IgD-negative memory B cell (primary cell): ENCODE results near the gene VOPP1. TPM values are rescaled to one million over a fixed set of nuclear protein-coding genes. Genes with fewer than 3 reads are reported as not detected.

ENCODE experiments used
- H3K27ac Mint-ChIP-seq, 3 donors: one replicate each; pipeline ENCODE4 v1.8.0; 2020 to 2022; ENCODE audit warnings: mild to moderate bottlenecking in 3 of 3, mixed read lengths in 3 of 3, moderate library complexity in 1 of 3
- H3K27me3 Mint-ChIP-seq: one replicate; pipeline ENCODE4 v1.8.0; 2021; ENCODE audit warnings: mixed read lengths
- H3K36me3 Mint-ChIP-seq: one replicate; pipeline ENCODE4 v1.8.0; 2020; ENCODE audit warnings: mild to moderate bottlenecking, mixed read lengths
- H3K4me1 Mint-ChIP-seq, 3 donors: one replicate each; pipeline ENCODE4 v1.8.0; 2020 to 2022; ENCODE audit warnings: mixed read lengths in 3 of 3, mild to moderate bottlenecking in 1 of 3
- H3K4me3 Mint-ChIP-seq, 4 donors: one replicate each; pipeline ENCODE4 v1.8.0; 2020 to 2022; ENCODE audit warnings: mild to moderate bottlenecking in 4 of 4, mixed read lengths in 4 of 4, moderate library complexity in 3 of 4
- H3K9me3 Mint-ChIP-seq, 3 donors: one replicate each; pipeline ENCODE4 v1.8.0; 2020 to 2021; ENCODE audit warnings: mixed read lengths in 3 of 3, mild to moderate bottlenecking in 1 of 3
- polyA plus RNA-seq: library from polyadenylated mRNA; unstranded; fragments of 300-500 nt; fragmentation: Illumina TruSeq; gene quantifications from one replicate; pipeline ENCODE4 v1.2.3, GENCODE V29; 2021

The VOPP1 gene
- polyA plus RNA-seq, 1 donor from 2014 or later = 70.2 TPM

DNA sequence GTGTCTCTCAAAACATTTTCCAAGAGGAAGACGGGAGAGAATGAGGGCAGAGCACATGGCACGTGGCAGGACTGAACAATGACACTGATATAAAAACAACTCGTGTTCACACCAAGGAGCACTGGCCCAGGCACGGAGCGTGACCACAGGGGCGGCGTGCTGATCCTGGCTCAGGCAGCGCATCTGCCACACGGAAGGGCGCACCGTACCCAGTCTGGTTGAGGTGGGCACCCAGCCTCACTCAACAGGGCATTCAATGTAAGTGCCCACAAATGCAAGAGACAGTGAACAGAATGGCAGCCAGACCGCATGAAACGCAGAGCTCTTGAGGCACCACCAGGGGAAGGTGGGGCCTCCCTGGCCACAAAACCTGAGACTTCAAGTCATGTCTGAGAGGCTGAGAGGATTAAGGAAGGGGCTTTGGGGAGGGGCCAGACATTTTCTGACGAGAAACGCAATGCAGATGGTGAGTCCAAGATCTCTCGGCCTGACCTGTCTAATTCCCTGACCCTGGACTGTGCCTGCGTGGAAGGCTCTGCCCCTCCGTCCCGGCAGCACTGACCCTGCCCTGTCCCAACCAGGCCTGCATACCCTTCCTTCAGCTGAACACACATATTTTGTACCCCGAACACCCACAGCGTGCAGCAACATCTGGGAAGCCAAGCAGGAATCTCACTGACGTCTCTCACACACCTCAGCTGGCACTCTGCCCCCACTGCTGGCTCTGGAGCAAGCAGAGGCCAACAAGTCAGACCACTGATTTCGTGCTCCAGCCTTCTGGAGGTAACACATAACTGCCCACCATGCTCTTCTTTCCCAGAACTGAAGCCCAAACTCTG, 35.5 kb downstream of the VOPP1 start:
- Mint-ChIP-seq H3K27ac (peak overlapping the region; percentile 95 to 100 (median 100)), H3K4me3 (peak overlapping the region; percentile 76 to 87 (median 80)), H3K27me3 (no peaks in the 10 kb centered on the region), H3K4me1 (peaks cover 76 to 90% (median 78%) of the 10 kb centered on the region in 3 donors), H3K9me3 (no peaks in the 10 kb centered on the region), H3K36me3 (peaks cover 5% of the 10 kb centered on the region)

DNA sequence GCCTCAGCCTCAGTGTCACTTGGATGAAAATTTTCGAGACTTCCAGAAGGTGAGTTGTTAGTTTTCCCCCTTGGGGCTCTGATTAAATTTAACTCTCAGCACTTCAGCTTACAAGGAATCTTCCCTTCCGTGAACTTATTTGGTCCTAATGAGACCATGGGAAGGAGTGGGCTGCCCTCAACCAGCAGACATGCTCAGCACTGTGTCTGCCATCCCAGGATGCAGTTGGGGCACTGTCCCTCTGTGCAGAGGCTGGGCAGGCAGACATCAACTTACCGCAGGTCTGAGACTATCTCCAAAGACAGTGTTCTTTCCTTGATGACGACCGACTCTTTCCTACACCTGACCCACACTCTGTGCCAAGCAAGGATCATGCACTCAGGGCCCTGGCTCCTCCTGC, 36.7 kb downstream of the VOPP1 start:
- H3K27ac Mint-ChIP-seq = peak overlapping the region; percentile 95 to 100 (median 100)
- peak overlapping the region; percentile 79 to 87 (median 82) for H3K4me3 Mint-ChIP-seq
- H3K9me3 Mint-ChIP-seq = no peaks in the 10 kb centered on the region
- H3K36me3 Mint-ChIP-seq = peaks cover 2% of the 10 kb centered on the region
- H3K4me1 Mint-ChIP-seq = peaks cover 75 to 91% (median 78%) of the 10 kb centered on the region in 3 donors
- no peaks in the 10 kb centered on the region for H3K27me3 Mint-ChIP-seq

DNA sequence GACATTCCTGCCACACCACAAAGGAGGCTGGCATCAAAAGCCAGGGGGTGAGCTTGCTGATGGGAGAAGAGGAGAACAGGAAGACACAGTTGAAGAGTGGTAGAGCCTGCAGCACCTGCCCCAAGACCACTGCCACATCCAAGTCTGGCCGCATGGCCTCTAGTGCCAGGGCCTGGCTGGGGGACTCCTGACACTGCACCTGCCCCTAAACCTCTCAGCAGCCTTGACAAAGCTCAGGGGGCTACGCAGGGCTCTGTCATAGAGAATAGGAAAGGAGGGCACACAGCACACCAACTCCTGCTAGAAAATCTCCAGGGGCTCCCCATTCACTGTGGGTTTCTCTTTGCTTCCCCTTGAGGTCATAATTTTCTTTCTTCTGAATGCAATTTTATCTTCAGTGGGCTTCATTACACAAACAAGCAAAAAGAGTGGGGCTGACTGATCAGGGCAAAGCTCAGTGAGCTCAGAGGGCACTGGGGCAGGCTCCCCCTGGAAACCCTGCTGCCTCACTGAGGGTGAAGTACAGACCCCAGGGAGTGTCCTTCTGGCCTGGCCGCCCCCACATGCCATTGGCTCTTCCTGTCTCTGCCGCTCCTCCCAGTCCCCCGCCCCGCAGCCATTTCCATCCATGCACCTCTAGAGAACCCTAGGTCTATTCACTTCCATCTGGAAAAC, 37.2 kb downstream of the VOPP1 start:
- H3K4me3 Mint-ChIP-seq = peak overlapping the region; percentile 82 to 89 (median 84)
- peaks cover 76 to 93% (median 77%) of the 10 kb centered on the region in 3 donors for H3K4me1 Mint-ChIP-seq
- no peaks in the 10 kb centered on the region for H3K27me3 Mint-ChIP-seq
- H3K9me3 Mint-ChIP-seq = no peaks in the 10 kb centered on the region
- H3K27ac Mint-ChIP-seq = peak overlapping the region; percentile 95 to 100 (median 100)
- H3K36me3 Mint-ChIP-seq = peaks cover 2% of the 10 kb centered on the region

DNA sequence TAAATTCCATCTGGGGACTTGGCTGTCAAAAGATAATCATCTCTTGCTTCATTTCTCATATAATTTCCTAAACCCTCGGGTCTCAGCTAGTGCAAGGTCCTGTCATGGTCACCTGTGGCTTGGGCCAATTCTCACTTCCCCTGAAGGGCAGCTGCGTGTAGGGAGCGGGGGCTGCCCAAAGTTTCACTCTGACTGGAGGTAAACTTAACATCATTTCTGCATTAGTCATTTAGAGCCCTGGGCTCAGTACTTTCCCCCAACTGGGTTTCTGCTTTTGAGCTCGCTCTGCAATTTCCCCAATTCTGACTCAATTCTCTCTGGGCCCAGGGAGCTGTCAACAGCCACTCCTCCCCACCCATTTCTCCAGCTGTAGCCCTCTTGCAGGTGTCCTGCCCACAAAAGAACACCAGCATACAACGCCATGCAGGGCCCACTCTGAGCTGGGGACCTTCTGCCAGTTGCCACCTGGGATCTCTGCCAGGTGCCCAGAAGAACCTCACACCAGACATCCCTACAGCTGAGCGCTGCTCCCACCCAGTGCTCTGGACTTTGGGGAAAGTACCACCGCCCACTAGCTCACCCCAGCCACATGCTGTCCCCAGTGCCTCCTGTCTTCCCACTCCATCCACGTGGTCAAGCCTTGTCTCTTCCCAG, 37.9 kb downstream of the VOPP1 start:
- Mint-ChIP-seq H3K27ac (peak overlapping the region; percentile 95 to 100 (median 100)), H3K4me1 (peaks cover 78 to 95% (median 80%) of the 10 kb centered on the region in 3 donors), H3K9me3 (no peaks in the 10 kb centered on the region), H3K4me3 (peak overlapping the region; percentile 82 to 89 (median 84)), H3K36me3 (peaks cover 2% of the 10 kb centered on the region), H3K27me3 (no peaks in the 10 kb centered on the region)

DNA sequence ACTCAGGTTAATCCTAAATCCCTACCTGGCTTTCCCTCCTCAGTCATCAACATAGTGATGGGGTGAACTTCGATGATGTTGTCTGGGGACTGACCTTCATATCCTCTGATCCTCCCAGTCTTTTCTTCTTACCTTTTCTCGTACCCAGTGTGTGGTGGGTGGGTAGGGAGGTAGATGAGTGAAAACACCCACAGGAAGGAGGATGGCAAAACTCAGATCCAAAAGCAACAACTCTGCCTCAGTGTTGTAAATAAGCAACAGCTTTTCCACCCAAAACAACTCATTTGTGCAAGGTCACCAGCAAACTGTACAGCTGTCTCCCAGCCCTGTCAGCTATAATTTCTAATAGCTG, 38.6 kb downstream of the VOPP1 start:
- Mint-ChIP-seq H3K9me3 (no peaks in the 10 kb centered on the region), H3K27me3 (no peaks in the 10 kb centered on the region), H3K36me3 (peaks cover 3% of the 10 kb centered on the region), H3K27ac (peak overlapping the region; percentile 95 to 100 (median 100)), H3K4me1 (peaks cover 76 to 94% (median 78%) of the 10 kb centered on the region in 3 donors), H3K4me3 (peak overlapping the region; percentile 82 to 89 (median 84))

DNA sequence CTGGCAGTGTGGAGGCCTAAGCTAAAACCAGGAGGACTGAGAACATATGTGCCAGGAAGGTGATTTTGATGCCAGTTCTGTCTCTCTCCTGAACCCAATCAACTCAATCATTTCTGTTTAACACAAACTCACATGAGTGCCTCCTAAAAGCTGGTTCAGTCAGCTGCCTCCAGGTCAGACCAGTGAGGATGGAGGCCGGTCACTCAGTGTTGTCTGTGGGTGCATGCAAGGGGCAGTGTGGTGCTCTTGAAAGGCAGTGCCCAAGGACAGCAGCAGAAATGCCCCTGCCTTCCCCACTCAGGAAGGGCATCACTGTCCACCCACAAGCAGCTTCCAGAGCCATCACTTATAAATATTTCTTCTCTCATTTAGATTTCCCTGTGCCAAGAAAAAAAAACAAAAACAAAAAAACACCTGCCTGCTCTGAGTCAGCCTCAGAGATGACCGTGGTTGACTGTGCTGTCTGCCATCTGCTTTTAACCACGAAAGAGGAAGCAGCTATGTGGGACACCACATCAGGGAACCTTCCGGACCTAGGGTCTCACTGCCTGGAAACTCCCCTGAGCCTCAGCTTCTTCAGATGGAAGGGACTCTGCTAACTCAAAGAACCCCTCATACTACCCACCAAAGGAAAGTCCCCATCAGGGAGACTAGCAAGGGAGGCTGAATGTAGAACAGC, 39.1 kb downstream of the VOPP1 start:
- peaks cover 70 to 89% (median 73%) of the 10 kb centered on the region in 3 donors for H3K4me1 Mint-ChIP-seq
- peaks cover 3% of the 10 kb centered on the region for H3K36me3 Mint-ChIP-seq
- H3K27me3 Mint-ChIP-seq = no peaks in the 10 kb centered on the region
- H3K4me3 Mint-ChIP-seq = peak overlapping the region; percentile 82 to 89 (median 84)
- peak overlapping the region; percentile 95 to 100 (median 100) for H3K27ac Mint-ChIP-seq
- H3K9me3 Mint-ChIP-seq = no peaks in the 10 kb centered on the region

DNA sequence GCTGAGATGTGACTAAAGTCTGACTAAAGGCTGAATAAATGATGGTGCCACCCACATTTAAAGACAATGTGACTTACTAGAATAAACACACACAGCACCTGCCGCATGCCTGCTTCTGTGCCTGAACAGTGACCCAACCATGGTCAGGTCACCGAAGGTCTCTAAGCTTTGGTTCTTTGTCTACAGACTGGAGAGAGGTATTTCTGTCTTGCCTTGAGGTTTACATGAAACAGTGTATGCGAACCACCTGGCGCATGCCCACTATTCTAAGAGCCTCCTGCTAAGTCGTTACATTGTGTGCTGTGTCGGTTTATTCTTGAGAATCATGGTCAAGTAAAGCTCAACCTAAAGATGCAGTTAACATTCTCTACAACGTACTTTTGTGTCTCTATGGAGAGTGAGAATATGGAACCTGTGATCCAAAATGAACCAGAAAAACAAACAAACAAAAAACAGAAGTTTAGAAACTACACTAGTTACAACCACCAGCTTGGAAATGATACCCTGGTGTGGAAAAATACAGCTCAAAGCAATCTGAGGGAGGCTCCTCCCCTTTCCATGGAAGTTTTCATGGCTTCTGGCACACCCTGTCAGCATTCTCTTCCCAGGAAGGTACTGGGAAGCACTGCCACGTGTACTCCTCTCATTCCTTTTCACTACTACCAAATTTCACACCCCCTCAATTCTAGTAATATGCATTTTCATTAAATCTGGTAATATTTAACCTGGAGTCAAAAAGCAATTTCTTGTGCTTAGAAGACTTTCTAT, 40.0 kb downstream of the VOPP1 start:
- peaks cover 68 to 83% (median 69%) of the 10 kb centered on the region in 3 donors for H3K4me1 Mint-ChIP-seq

DNA sequence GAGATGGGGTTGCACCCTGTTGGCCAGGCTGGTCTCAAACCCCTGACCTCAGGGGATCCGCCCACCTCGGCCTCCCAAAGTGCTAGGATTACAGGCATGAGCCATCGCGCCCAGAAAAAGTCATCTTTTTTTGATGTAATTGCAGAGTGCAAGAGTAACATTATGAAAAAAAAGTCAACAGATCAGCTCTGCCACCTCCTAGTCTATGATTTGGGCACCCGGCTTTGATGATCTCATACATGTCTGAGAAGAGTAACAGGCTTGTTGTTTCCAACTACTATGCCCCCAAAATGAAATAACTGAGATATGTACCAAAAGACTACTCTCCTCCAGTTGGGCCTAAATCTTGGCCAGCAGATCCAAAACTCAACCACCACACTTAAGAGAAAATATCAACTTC, 40.8 kb downstream of the VOPP1 start:
- peaks cover 67 to 82% (median 69%) of the 10 kb centered on the region in 3 donors for H3K4me1 Mint-ChIP-seq
- H3K9me3 Mint-ChIP-seq = no peaks in the 10 kb centered on the region
- H3K27ac Mint-ChIP-seq = peak overlapping the region; percentile 95 to 100 (median 100)
- H3K4me3 Mint-ChIP-seq = peak overlapping the region in 3 of 4 donors; percentile 69 to 87 (median 82)
- no peaks in the 10 kb centered on the region for H3K27me3 Mint-ChIP-seq
- H3K36me3 Mint-ChIP-seq = peaks cover 3% of the 10 kb centered on the region

More for the DNA sequence above, 40.0 kb downstream of the VOPP1 start:
- no peaks in the 10 kb centered on the region for H3K27me3 Mint-ChIP-seq
- peak overlapping the region; percentile 95 to 100 (median 100) for H3K27ac Mint-ChIP-seq
- H3K4me3 Mint-ChIP-seq = peak overlapping the region; percentile 82 to 89 (median 84)
- no peaks in the 10 kb centered on the region for H3K9me3 Mint-ChIP-seq
- H3K36me3 Mint-ChIP-seq = peaks cover 3% of the 10 kb centered on the region

DNA sequence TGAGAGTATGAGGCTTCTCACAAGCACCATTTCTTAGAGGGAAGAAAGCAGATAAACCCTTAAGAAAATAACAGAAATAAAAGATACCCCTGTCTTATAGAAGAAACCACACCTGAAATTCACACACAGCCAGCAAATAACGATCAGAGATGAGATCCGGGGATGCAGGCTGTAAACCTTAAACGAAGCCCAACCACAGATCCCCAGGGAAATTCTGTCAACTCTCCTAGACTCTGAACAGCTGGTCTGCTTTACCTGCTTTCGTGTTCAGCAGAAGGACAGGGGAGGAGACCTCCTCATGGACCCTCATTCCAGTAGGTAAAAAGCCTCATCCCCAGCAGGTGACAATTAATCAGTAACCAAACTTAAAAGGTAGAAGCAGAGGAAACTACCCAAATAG, 45.0 kb downstream of the VOPP1 start:
- Mint-ChIP-seq H3K4me3 (peak overlapping the region; percentile 14 to 90 (median 64)), H3K27ac (peak overlapping the region; percentile 42 to 97 (median 76)), H3K9me3 (no peaks in the 10 kb centered on the region), H3K36me3 (peaks cover 1% of the 10 kb centered on the region), H3K4me1 (peaks cover 66 to 76% (median 68%) of the 10 kb centered on the region in 3 donors), H3K27me3 (no peaks in the 10 kb centered on the region)

DNA sequence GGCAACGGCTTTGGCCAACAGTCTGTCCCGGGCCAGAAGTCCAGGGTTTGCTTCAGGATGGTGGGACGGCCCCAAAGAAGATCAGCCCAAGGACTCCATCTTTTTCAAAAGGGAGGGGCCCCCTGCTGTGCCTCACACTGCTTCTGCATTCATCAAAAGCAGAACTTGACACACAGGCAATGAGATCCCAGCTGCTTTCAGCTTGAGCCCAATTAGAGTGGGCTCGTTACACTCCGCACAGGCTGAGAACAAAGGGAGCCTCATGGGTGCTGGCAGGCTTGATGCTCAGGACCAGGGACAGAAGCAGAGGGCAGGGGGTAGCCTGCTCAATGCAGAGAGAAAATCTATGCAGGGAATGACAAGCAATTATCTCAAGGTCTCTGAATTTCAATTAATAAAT, 45.5 kb downstream of the VOPP1 start:
- Mint-ChIP-seq H3K9me3 (no peaks in the 10 kb centered on the region), H3K27me3 (no peaks in the 10 kb centered on the region), H3K27ac (peak overlapping the region; percentile 42 to 97 (median 76)), H3K4me1 (peaks cover 65 to 75% (median 66%) of the 10 kb centered on the region in 3 donors), H3K36me3 (peaks cover 1% of the 10 kb centered on the region), H3K4me3 (peak overlapping the region; percentile 34 to 90 (median 64))

DNA sequence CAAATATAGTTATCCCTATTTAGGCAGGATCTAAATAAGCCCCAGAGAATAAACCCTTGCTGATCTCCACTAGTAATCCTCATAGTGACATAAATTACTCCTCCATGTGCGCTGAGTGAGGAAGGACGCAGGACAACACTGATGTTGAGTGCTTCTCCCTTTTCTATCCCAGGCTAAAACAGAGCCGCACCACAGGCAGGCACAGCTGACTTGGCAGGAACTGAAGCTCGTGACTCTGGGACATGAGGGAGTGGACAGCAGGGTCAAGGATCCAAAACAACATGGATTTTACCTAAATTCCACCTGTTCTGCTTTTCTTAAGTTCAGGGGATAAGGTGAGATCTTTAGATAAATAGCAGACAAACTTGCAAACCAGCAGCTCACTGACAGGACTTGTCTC, 46.0 kb downstream of the VOPP1 start:
- H3K27me3 Mint-ChIP-seq = no peaks in the 10 kb centered on the region
- H3K27ac Mint-ChIP-seq = peak overlapping the region; percentile 73 to 97 (median 76)
- H3K4me3 Mint-ChIP-seq = peak overlapping the region in 3 of 4 donors; percentile 44 to 90 (median 84)
- no peaks in the 10 kb centered on the region for H3K9me3 Mint-ChIP-seq
- peaks cover 1% of the 10 kb centered on the region for H3K36me3 Mint-ChIP-seq
- H3K4me1 Mint-ChIP-seq = peaks cover 66 to 74% (median 68%) of the 10 kb centered on the region in 3 donors

DNA sequence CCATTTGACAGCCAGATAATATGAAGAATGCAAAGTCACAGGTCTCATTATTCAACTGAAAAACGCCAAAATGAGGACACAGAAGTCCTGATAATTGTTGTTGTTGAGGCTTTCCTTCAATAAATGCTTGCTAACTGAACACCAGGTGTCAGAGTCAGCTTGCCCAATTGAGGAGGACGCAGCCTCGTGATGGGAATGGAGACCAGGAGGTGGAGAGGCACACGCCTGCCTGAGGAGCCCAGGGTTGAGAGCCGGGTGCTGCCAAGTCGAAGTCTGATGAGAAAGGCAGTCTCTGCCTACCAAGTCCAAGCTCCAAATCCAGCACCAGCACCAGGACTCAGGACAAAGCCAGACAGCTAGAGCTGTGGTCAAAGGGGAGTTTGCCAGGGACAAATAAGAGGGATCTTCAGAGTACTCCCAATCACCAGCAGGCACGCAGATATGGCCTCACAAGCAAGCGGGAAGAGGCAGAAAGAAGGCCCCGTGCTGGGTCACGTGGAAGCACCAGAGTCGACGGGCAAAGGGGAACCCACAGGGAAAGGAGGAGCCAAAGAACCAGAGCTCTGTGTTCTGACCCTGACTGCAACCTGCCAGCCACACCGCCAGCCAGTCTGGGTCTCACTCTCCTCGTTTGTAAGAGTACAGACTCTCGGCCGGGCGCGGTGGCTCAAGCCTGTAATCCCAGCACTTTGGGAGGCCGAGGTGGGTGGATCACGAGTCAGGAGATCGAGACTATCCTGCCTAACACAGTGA, 47.6 kb downstream of the VOPP1 start:
- Mint-ChIP-seq H3K36me3 (peaks cover 1% of the 10 kb centered on the region), H3K27me3 (no peaks in the 10 kb centered on the region), H3K9me3 (no peaks in the 10 kb centered on the region), H3K4me1 (peaks cover 70 to 73% (median 72%) of the 10 kb centered on the region in 3 donors), H3K4me3 (peak overlapping the region in 3 of 4 donors; percentile 47 to 91 (median 65)), H3K27ac (peak overlapping the region; percentile 76 to 90 (median 79))

DNA sequence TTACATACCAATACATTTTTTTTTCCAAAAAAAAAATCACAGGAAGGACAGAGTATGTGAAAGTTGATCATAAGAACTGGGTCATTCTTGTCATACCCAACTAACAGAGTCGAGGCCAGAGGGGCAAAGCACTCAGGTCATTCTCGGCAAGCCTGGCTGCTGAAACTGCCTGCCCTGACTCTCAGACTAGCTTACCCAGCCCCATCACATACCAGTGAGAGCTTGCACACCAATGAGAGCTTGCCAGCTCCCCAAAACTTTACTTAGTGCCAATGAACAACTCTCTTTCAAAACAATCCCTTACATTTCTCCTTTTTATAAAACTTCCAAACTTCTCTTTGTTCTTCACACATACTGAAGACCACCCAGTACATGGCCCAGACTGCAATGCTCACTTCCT, 48.9 kb downstream of the VOPP1 start:
- Mint-ChIP-seq H3K27me3 (no peaks in the 10 kb centered on the region), H3K4me1 (peaks cover 78 to 83% (median 79%) of the 10 kb centered on the region in 3 donors), H3K36me3 (no peaks in the 10 kb centered on the region), H3K9me3 (no peaks in the 10 kb centered on the region), H3K4me3 (peak overlapping the region; percentile 43 to 66 (median 54)), H3K27ac (peak overlapping the region; percentile 76 to 90 (median 79))
